GM12875 (cell line): ENCODE measurements around the gene FUZ.

ENCODE experiments used
- H3K4me3 ChIP-seq: one replicate; pipeline ENCODE4 v1.5.1; 2011; ENCODE audit warnings: low read depth, low read length, control low read depth
- CTCF ChIP-seq: IDR thresholded peaks from 2 replicates; pipeline ENCODE4 v1.5.1; 2011; ENCODE audit warnings: low read depth, mild to moderate bottlenecking, control low read depth, inconsistent platforms, low read length, moderate library complexity, borderline replicate concordance; ENCODE audit not compliant: insufficient read depth

Gene FUZ

GRCh38 chr19:49855277-49855675 lies 42.2 kb upstream of the FUZ start:
- no peak for TF ChIP-seq CTCF
- no peak overlapping the region for H3K4me3 ChIP-seq

- no peak for TF ChIP-seq CTCF
- H3K4me3 ChIP-seq: no peak overlapping the region
Measured at GRCh38 chr19:49854378-49855263, 41.5 kb upstream of the FUZ start.

- H3K4me3 ChIP-seq: no peak overlapping the region
- TF ChIP-seq CTCF: no peak
Measured at GRCh38 chr19:49853852-49854377, 40.8 kb upstream of the FUZ start.

GRCh38 chr19:49852631-49853126 lies 39.6 kb upstream of the FUZ start:
- no peak for TF ChIP-seq CTCF
- H3K4me3 ChIP-seq: no peak overlapping the region

GRCh38 chr19:49851456-49852259 lies 38.6 kb upstream of the FUZ start:
- TF ChIP-seq CTCF: no peak
- peak overlapping the region; percentile 88 for H3K4me3 ChIP-seq

GRCh38 chr19:49850487-49851342 lies 37.6 kb upstream of the FUZ start, which contains the start of gene PTOV1:
Gene PTOV1, plus strand, starts transcription at chr19:49851159.
- peak within 1 kb of the TSS; percentile 88 for H3K4me3 ChIP-seq
- no peak for TF ChIP-seq CTCF
